Measurements from ENCODE around the gene POLR2A. TPM values are rescaled to one million over a fixed set of nuclear protein-coding genes. Genes with fewer than 3 reads are reported as not detected.

POLR2A gene
- total and polyA plus RNA-seq, 2 of the 13 experiments (the other 11 are each of a cell fraction or from before 2014, with no cell fraction given), result 17.8 to 18.3 TPM

DNA sequence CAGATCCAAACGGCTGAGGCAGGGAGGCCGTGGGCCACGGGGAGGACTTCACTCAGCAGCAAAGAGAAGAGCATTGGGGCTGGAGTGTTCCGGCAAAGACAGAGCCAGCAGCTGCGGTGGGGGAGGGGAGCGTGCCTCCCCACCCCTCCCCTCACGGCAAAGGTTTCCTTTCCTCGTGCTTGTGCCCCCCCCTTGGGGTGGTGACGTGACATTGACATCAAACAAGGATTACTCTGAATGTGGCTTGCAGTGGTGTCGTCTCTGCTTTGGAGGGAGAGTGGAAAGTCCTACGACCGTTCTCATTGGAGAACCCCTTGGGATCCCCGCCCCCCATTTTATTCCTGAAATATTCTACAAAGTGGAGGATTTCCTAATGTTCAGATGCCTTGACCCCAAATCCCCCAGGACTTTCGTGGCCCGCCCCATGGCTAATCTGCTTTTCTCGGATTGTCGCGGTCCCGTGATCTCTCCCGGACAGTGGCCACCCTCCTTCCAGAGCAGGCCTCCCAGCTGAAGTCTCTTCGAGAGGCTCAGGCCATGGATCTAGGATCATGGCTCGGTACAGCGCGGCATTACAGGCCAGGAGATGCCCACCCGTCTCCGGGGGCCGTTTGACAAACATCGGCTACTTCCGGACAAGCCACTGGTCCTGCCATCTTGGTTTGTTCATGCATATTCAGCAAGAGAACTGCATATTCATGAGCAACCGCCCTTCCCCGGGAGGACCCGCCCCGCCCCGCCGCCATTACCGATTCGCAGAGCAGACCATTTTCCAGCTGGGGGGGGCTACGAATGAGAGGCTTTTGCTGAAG lies 705 bp upstream of the POLR2A start (continued):
- TF ChIP-seq ZNF510 (CRISPR knock-in tag; IDR thresholded peaks at IDR 0.05; ENCODE audit: low read depth) (0 out of 2 replicates have a peak, but pooled peaks have one; percentile 56), FOXK1 (CRISPR knock-in tag; IDR thresholded peaks at IDR 0.05; ENCODE audit: borderline replicate concordance, low read depth) (0 out of 2 replicates have a peak, but pooled peaks have one; percentile 24), ZNF350 (CRISPR knock-in tag; IDR thresholded peaks at IDR 0.05; ENCODE audit: borderline replicate concordance, low read depth) (no peak), PHF21A (CRISPR knock-in tag; IDR thresholded peaks at IDR 0.05) (0 out of 2 replicates have a peak, but pooled peaks have one; percentile 10), ZNF12 (CRISPR knock-in tag; IDR thresholded peaks at IDR 0.05) (no peak), SOX5 (CRISPR knock-in tag; IDR thresholded peaks at IDR 0.05; ENCODE audit: borderline replicate concordance) (0 out of 2 replicates have a peak, but pooled peaks have one; percentile 26), REXO4 (CRISPR knock-in tag; IDR thresholded peaks at IDR 0.05; ENCODE audit: borderline replicate concordance) (no peak), ZFAT (CRISPR knock-in tag; conservative IDR thresholded peaks at IDR 0.05) (no peak), MEF2D (CRISPR knock-in tag; IDR thresholded peaks at IDR 0.05) (peak; percentile 25; the same call in 1 of the 2 replicates), RBM22 (optimal IDR thresholded peaks at IDR 0.05; ENCODE audit: low read length) (no peak), LCORL (IDR thresholded peaks at IDR 0.05) (no peak), LCORL (CRISPR knock-in tag; IDR thresholded peaks at IDR 0.05) (0 out of 2 replicates have a peak, but pooled peaks have one; percentile 70), ESRRA (CRISPR knock-in tag; IDR thresholded peaks at IDR 0.05; ENCODE audit: low read depth) (0 out of 2 replicates have a peak, but pooled peaks have one; percentile 23), YY1 (IDR thresholded peaks at IDR 0.05; ENCODE audit: insufficient read depth, insufficient replicate concordance, low read depth, low read length) (peak; percentile 90), FOXC1 (CRISPR knock-in tag; IDR thresholded peaks at IDR 0.05; ENCODE audit: borderline replicate concordance) (peak; percentile 43; the same call in 1 of the 2 replicates), MXI1 (IDR thresholded peaks at IDR 0.05; ENCODE audit: borderline replicate concordance, low read depth, low read length) (peak; percentile 42; the same call in 1 of the 3 replicates), HMGA1 (CRISPR knock-in tag; conservative IDR thresholded peaks at IDR 0.05) (no peak), NONO (IDR thresholded peaks at IDR 0.05) (no peak), NONO (CRISPR knock-in tag; conservative IDR thresholded peaks at IDR 0.05) (no peak), ARHGAP35 (CRISPR knock-in tag; IDR thresholded peaks at IDR 0.05; ENCODE audit: borderline replicate concordance) (no peak), ZKSCAN1 (IDR thresholded peaks at IDR 0.05; ENCODE audit: low read length) (no peak)
- TF ChIP-seq, protein P1, sequence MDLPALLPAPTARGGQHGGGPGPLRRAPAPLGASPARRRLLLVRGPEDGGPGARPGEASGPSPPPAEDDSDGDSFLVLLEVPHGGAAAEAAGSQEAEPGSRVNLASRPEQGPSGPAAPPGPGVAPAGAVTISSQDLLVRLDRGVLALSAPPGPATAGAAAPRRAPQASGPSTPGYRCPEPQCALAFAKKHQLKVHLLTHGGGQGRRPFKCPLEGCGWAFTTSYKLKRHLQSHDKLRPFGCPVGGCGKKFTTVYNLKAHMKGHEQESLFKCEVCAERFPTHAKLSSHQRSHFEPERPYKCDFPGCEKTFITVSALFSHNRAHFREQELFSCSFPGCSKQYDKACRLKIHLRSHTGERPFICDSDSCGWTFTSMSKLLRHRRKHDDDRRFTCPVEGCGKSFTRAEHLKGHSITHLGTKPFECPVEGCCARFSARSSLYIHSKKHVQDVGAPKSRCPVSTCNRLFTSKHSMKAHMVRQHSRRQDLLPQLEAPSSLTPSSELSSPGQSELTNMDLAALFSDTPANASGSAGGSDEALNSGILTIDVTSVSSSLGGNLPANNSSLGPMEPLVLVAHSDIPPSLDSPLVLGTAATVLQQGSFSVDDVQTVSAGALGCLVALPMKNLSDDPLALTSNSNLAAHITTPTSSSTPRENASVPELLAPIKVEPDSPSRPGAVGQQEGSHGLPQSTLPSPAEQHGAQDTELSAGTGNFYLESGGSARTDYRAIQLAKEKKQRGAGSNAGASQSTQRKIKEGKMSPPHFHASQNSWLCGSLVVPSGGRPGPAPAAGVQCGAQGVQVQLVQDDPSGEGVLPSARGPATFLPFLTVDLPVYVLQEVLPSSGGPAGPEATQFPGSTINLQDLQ (CRISPR knock-in tag; IDR thresholded peaks at IDR 0.05), result peak; percentile 16; the same call in 1 of the 2 replicates
- TF ChIP-seq, protein P2, sequence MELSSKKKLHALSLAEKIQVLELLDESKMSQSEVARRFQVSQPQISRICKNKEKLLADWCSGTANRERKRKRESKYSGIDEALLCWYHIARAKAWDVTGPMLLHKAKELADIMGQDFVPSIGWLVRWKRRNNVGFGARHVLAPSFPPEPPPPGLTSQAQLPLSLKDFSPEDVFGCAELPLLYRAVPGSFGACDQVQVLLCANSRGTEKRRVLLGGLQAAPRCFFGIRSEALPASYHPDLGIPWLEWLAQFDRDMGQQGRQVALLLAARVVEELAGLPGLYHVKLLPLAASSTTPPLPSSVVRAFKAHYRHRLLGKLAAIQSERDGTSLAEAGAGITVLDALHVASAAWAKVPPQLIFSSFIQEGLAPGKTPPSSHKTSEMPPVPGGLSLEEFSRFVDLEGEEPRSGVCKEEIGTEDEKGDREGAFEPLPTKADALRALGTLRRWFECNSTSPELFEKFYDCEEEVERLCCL (CRISPR knock-in tag; IDR thresholded peaks at IDR 0.05; ENCODE audit: borderline replicate concordance), result no peak
- TF ChIP-seq, protein P3, sequence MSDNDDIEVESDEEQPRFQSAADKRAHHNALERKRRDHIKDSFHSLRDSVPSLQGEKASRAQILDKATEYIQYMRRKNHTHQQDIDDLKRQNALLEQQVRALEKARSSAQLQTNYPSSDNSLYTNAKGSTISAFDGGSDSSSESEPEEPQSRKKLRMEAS (IDR thresholded peaks at IDR 0.05), result peak; percentile 63
- TF ChIP-seq, protein P4, sequence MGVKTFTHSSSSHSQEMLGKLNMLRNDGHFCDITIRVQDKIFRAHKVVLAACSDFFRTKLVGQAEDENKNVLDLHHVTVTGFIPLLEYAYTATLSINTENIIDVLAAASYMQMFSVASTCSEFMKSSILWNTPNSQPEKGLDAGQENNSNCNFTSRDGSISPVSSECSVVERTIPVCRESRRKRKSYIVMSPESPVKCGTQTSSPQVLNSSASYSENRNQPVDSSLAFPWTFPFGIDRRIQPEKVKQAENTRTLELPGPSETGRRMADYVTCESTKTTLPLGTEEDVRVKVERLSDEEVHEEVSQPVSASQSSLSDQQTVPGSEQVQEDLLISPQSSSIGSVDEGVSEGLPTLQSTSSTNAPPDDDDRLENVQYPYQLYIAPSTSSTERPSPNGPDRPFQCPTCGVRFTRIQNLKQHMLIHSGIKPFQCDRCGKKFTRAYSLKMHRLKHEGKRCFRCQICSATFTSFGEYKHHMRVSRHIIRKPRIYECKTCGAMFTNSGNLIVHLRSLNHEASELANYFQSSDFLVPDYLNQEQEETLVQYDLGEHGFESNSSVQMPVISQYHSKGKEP (CRISPR knock-in tag; IDR thresholded peaks at IDR 0.05), result no peak

Measured in HepG2 (cell line).